Measurements from ENCODE around the gene LTC4S.

The LTC4S gene

DNA sequence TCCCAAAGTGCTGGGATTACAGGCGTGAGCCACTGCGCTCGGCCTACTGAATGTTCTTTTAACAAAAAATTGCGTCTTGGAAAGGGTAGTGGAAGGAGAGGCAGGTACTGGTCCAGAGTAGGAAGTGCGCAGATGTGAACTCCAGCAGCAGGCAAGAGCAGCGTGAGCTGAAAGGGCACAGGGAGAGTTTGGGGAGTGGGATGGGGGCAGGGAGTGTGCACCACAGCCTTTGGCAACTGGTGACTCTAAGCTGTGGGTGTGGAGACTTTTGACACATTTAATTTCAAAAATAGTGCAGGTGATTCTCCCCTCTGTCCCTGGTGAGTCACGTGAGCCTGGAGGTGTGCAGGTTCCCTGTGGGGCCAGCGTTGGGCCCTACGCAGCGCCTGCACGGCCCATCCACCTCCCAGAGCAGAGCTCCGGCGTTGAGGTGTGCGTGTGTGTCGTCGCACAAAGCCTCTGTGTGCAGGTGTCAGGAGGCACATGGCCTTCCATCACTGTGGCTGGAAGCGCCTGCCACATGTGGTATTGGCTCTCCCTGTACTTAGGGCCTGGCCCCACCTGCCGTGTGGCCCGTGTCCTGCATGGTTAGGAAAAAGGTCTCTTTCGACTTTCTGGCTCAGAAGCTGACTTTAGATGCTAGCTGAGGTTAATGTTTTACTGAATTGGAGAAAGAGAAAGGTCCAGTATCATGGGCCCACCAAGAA lies 38.4 kb downstream of the LTC4S start:
- TF ChIP-seq POLR2AphosphoS5 (IDR thresholded peaks at IDR 0.05; ENCODE audit: low read depth) (no peak), GABPA (IDR thresholded peaks at IDR 0.05; ENCODE audit: low read depth) (no peak), SPI1 (IDR thresholded peaks at IDR 0.05; ENCODE audit: borderline replicate concordance, low read depth) (no peak)
- TF ChIP-seq, protein P1, sequence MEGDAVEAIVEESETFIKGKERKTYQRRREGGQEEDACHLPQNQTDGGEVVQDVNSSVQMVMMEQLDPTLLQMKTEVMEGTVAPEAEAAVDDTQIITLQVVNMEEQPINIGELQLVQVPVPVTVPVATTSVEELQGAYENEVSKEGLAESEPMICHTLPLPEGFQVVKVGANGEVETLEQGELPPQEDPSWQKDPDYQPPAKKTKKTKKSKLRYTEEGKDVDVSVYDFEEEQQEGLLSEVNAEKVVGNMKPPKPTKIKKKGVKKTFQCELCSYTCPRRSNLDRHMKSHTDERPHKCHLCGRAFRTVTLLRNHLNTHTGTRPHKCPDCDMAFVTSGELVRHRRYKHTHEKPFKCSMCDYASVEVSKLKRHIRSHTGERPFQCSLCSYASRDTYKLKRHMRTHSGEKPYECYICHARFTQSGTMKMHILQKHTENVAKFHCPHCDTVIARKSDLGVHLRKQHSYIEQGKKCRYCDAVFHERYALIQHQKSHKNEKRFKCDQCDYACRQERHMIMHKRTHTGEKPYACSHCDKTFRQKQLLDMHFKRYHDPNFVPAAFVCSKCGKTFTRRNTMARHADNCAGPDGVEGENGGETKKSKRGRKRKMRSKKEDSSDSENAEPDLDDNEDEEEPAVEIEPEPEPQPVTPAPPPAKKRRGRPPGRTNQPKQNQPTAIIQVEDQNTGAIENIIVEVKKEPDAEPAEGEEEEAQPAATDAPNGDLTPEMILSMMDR (IDR thresholded peaks at IDR 0.05; ENCODE audit: insufficient read depth, low read length), result no peak
- TF ChIP-seq, protein P2, sequence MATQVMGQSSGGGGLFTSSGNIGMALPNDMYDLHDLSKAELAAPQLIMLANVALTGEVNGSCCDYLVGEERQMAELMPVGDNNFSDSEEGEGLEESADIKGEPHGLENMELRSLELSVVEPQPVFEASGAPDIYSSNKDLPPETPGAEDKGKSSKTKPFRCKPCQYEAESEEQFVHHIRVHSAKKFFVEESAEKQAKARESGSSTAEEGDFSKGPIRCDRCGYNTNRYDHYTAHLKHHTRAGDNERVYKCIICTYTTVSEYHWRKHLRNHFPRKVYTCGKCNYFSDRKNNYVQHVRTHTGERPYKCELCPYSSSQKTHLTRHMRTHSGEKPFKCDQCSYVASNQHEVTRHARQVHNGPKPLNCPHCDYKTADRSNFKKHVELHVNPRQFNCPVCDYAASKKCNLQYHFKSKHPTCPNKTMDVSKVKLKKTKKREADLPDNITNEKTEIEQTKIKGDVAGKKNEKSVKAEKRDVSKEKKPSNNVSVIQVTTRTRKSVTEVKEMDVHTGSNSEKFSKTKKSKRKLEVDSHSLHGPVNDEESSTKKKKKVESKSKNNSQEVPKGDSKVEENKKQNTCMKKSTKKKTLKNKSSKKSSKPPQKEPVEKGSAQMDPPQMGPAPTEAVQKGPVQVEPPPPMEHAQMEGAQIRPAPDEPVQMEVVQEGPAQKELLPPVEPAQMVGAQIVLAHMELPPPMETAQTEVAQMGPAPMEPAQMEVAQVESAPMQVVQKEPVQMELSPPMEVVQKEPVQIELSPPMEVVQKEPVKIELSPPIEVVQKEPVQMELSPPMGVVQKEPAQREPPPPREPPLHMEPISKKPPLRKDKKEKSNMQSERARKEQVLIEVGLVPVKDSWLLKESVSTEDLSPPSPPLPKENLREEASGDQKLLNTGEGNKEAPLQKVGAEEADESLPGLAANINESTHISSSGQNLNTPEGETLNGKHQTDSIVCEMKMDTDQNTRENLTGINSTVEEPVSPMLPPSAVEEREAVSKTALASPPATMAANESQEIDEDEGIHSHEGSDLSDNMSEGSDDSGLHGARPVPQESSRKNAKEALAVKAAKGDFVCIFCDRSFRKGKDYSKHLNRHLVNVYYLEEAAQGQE (IDR thresholded peaks at IDR 0.05; ENCODE audit: insufficient replicate concordance, low read depth), result no peak
- DNase-seq (ENCODE audit: low read depth in 1 of 2, low spot score in 1 of 2), result no peak
- Histone ChIP-seq H3K27ac (replicated peaks) (no peak overlapping the region), H3K4me3 (replicated peaks; ENCODE audit: insufficient read depth, low read length) (no peak overlapping the region), H3K27me3 (ENCODE audit: insufficient read depth, poor library complexity, severe bottlenecking) (no peaks in the 10 kb centered on the region)

- Histone ChIP-seq H3K4me3 (replicated peaks; ENCODE audit: insufficient read depth, low read length) (no peak overlapping the region), H3K27me3 (ENCODE audit: insufficient read depth, poor library complexity, severe bottlenecking) (no peaks in the 10 kb centered on the region), H3K27ac (replicated peaks) (no peak overlapping the region)
- TF ChIP-seq, protein P1 (IDR thresholded peaks at IDR 0.05; ENCODE audit: insufficient read depth, low read length), result no peak
- TF ChIP-seq, protein P2 (IDR thresholded peaks at IDR 0.05; ENCODE audit: insufficient replicate concordance, low read depth), result no peak
- TF ChIP-seq GABPA (IDR thresholded peaks at IDR 0.05; ENCODE audit: low read depth), result no peak
- TF ChIP-seq SPI1 (IDR thresholded peaks at IDR 0.05; ENCODE audit: borderline replicate concordance, low read depth), result no peak
- TF ChIP-seq POLR2AphosphoS5 (IDR thresholded peaks at IDR 0.05; ENCODE audit: low read depth), result no peak
- no peak for DNase-seq (ENCODE audit: low read depth in 1 of 2, low spot score in 1 of 2)
These were observed 39.4 kb downstream of the LTC4S start for GRCh38 chr5:179833056-179833708.

- TF ChIP-seq GABPA (IDR thresholded peaks at IDR 0.05; ENCODE audit: low read depth) (no peak), POLR2AphosphoS5 (IDR thresholded peaks at IDR 0.05; ENCODE audit: low read depth) (no peak), SPI1 (IDR thresholded peaks at IDR 0.05; ENCODE audit: borderline replicate concordance, low read depth) (no peak)
- TF ChIP-seq, protein P2 (IDR thresholded peaks at IDR 0.05; ENCODE audit: insufficient replicate concordance, low read depth), result no peak
- TF ChIP-seq, protein P1 (IDR thresholded peaks at IDR 0.05; ENCODE audit: insufficient read depth, low read length), result no peak
- DNase-seq (ENCODE audit: low read depth in 1 of 2, low spot score in 1 of 2), result no peak
- no peak overlapping the region for H3K27ac ChIP-seq (replicated peaks)
- no peaks in the 10 kb centered on the region for H3K27me3 ChIP-seq (ENCODE audit: insufficient read depth, poor library complexity, severe bottlenecking)
- no peak overlapping the region for H3K4me3 ChIP-seq (replicated peaks; ENCODE audit: insufficient read depth, low read length)
These were observed 39.9 kb downstream of the LTC4S start for GRCh38 chr5:179833709-179834070.

All from HL-60 (cell line).